ENCODE measurements around the gene LRRC18. TPM values are rescaled to one million over a fixed set of nuclear protein-coding genes. Genes with fewer than 3 reads are reported as not detected.

LRRC18 gene
- total and polyA plus RNA-seq, 10 of the 15 experiments (the other 5 are each of a cell fraction or from before 2014, with no cell fraction given): 0.16 to 0.47 (median 0.24) TPM; not detected in 6

- no peak overlapping the region for H2AFZ ChIP-seq (ENCODE audit: control insufficient read depth, low read depth, low read length)
- no peak overlapping the region for H3K27ac ChIP-seq (ENCODE audit: control insufficient read depth, insufficient read depth)
- no peak overlapping the region for H3K4me2 ChIP-seq (ENCODE audit: control insufficient read depth, insufficient read depth)
- no TSS peak for BruUV-seq (replicated peaks)
- DNase-seq (ENCODE audit: low read depth, low spot score) (no peak), FAIRE-seq (no peak), ATAC-seq (no peak)
- TF ChIP-seq EGR1 (IDR thresholded peaks at IDR 0.05; ENCODE audit: borderline replicate concordance in 1 of 2, low read depth in 2 of 2, low read length in 2 of 2) (no peak), TCF7 (IDR thresholded peaks at IDR 0.05; ENCODE audit: borderline replicate concordance) (no peak), GABPA (IDR thresholded peaks at IDR 0.05; ENCODE audit: low read depth) (no peak), MLLT1 (IDR thresholded peaks at IDR 0.05) (no peak), NFYA (IDR thresholded peaks at IDR 0.05; ENCODE audit: borderline replicate concordance, low read depth, low read length) (no peak), ATF7 (IDR thresholded peaks at IDR 0.05; ENCODE audit: low read depth) (no peak), CHD1 (IDR thresholded peaks at IDR 0.05; ENCODE audit: low read depth, low read length) (no peak), NBN (IDR thresholded peaks at IDR 0.05) (no peak), ZBED1 (IDR thresholded peaks at IDR 0.05; ENCODE audit: borderline replicate concordance) (no peak), SREBF1 (IDR thresholded peaks at IDR 0.05; ENCODE audit: low read length) (no peak), RUNX3 (IDR thresholded peaks at IDR 0.05; ENCODE audit: low read length) (no peak), ATF2 (IDR thresholded peaks at IDR 0.05; ENCODE audit: low read length) (no peak), NRF1 (conservative IDR thresholded peaks at IDR 0.05; ENCODE audit: low read depth, low read length) (no peak), CBX3 (IDR thresholded peaks at IDR 0.05; ENCODE audit: borderline replicate concordance, low read depth) (no peak), PRDM15 (CRISPR knock-in tag; IDR thresholded peaks at IDR 0.05) (no peak), ELK1 (IDR thresholded peaks at IDR 0.05; ENCODE audit: low read depth, low read length) (no peak), JUND (IDR thresholded peaks at IDR 0.05; ENCODE audit: low read depth, low read length) (no peak)
- ChIA-PET SMC1A (ENCODE audit: uncharacterized antibody, unreplicated experiment) (interaction anchor here (1.2 kb wide), 1 partner anchor 245 kb away, joined by 3 read pairs; no protein-coding TSS in a partner anchor), RAD21 (ENCODE audit: unreplicated experiment) (interaction anchor here (0.9 kb wide), 1 partner anchor 244 kb away, joined by 4 read pairs; no protein-coding TSS in a partner anchor), POLR2A (no interaction called here), CTCF (no interaction called here)
- H3K4me3 ChIP-seq: no peak overlapping the region
- H3K36me3 ChIP-seq (ENCODE audit: control insufficient read depth in 2 of 2, insufficient read depth in 2 of 2, low read length in 1 of 2): peaks cover 19 to 28% of the 10 kb centered on the region in 2 experiments
- no peaks in the 10 kb centered on the region for H3K4me1 ChIP-seq (ENCODE audit: control insufficient read depth, insufficient read depth, low read length)
- WGBS (ENCODE audit: insufficient coverage, insufficient replicate concordance, low lambda C conversion rate, missing lambda C conversion rate): 97% methylated on average over 7 of the region's 7 CpGs
- H3K27me3 ChIP-seq (replicated peaks in 1 of 2; ENCODE audit: control insufficient read depth in 2 of 2, insufficient read depth in 2 of 2, low read length in 1 of 2): no peaks in the 10 kb centered on the region
- no peaks in the 10 kb centered on the region for H4K20me1 ChIP-seq (ENCODE audit: control insufficient read depth, insufficient read depth)
- no peaks in the 10 kb centered on the region for H3K9me3 ChIP-seq (replicated peaks; ENCODE audit: control insufficient read depth, insufficient read depth, low read length)
- H3K9ac ChIP-seq (ENCODE audit: control insufficient read depth, insufficient read depth, low read length): no peak overlapping the region
- intact Hi-C loops (cut with micrococcal nuclease; ENCODE audit: unreplicated experiment): no loop called here
- in situ Hi-C loops (cut with MboI): no loop called here
- H3K79me2 ChIP-seq (ENCODE audit: control insufficient read depth, insufficient read depth, low read length): no peaks in the 10 kb centered on the region
These were observed 37.5 kb downstream of the LRRC18 start for GRCh38 chr10:48902096-48902495.
